ENCODE results near the gene GALNT10.

The GALNT10 gene

DNA sequence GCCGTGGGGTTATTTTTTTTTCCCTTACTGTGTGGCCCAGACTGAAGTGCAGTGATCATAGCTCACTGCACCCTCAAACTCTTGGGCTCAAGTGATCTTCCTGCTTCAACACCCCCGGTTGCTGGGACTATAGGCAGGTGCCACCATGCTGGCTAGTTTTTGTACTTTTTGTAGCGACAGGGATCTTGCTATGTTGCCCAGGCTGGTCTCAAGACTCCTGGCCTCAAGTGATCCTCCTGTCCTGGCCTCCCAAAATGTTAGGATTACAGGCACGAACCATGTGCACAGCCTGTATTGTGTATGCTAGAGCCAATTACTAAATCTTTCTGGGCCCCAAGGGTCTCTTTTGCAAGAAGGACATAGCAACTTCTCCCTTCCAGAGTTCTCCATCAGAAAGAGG, 23.1 kb downstream of the GALNT10 start:
- TF ChIP-seq, protein P1, sequence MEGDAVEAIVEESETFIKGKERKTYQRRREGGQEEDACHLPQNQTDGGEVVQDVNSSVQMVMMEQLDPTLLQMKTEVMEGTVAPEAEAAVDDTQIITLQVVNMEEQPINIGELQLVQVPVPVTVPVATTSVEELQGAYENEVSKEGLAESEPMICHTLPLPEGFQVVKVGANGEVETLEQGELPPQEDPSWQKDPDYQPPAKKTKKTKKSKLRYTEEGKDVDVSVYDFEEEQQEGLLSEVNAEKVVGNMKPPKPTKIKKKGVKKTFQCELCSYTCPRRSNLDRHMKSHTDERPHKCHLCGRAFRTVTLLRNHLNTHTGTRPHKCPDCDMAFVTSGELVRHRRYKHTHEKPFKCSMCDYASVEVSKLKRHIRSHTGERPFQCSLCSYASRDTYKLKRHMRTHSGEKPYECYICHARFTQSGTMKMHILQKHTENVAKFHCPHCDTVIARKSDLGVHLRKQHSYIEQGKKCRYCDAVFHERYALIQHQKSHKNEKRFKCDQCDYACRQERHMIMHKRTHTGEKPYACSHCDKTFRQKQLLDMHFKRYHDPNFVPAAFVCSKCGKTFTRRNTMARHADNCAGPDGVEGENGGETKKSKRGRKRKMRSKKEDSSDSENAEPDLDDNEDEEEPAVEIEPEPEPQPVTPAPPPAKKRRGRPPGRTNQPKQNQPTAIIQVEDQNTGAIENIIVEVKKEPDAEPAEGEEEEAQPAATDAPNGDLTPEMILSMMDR (IDR thresholded peaks at IDR 0.05; ENCODE audit: insufficient read depth, low read depth, low read length, missing control alignments): no peak
- H3K4me3 ChIP-seq (ENCODE audit: low read length): no peak overlapping the region
- DNase-seq (ENCODE audit: low read depth): no peak

DNA sequence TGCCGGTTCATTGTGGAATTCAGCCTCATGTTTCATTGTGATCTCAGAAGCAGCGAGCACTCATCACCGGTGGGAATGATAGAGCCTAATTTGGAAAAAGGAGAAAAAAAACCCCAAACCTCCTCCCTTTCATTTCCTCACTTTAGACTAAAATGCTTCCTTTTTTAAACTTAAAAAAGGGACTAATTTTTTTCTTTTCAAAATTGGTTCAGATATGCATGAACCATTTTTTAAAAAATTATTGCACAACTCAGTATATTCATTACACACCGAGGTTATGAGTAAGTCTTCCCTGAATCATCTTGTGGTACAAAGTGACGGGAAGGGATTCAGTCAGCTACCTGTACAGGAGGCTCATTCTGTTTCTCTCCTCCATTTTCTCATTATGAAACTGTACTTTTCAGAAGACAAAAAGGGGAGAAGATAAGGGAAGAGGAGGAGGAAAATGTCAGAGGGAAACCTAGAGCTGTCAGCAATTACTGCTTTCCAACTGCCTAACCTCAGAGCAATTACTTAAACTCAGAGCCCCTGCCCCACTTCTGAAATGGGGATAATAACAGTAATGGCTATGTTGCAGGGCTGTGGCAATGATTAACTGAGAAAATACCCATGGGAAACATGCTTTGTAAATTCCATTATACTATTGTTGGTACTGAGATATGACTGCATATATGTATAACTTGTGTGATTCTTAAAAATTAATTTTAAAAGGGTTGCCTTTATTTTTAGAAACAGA, 24.0 kb downstream of the GALNT10 start:
- no peak overlapping the region for H3K4me3 ChIP-seq (ENCODE audit: low read length)
- DNase-seq (ENCODE audit: low read depth): peak; percentile 89
- TF ChIP-seq, protein P1 (IDR thresholded peaks at IDR 0.05; ENCODE audit: insufficient read depth, low read depth, low read length, missing control alignments): no peak

DNA sequence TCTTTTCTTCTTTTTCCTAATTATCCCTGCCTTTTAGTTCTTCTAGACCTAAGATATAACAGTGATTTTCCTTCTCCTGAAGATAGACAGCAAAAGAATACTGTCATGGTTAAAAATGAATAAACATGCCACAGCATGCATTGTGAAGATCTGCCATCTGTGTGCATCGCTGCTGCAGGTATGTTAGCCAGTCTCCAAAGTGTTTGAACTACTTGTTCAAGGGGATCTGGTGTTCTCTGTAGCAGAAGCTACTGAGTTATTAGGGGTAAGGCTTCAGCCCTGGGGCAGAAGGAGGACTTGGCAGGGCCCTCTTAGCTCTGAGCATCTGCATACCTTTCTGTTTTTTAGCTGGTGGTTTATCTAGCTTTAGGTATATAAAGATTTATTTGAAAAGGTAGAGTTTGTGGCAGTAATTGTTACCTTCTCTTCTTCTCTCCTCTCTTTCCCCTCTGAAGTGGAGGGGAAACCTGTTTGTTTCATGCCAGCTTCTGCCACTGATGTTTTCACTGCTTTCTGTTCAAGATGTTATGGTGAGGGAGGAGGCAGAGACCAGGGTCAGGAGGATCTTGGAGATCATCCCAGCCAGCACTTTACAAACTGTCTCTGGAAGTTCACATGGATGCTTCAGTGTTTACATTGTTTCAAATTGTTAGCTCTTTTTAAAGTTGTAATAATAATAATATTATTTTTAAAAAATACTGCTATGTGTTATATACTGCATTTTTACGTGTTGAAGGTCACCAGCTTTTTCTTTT, 25.2 kb downstream of the GALNT10 start:
- TF ChIP-seq, protein P1 (IDR thresholded peaks at IDR 0.05; ENCODE audit: insufficient read depth, low read depth, low read length, missing control alignments): no peak
- peak; percentile 69 for DNase-seq (ENCODE audit: low read depth)

DNA sequence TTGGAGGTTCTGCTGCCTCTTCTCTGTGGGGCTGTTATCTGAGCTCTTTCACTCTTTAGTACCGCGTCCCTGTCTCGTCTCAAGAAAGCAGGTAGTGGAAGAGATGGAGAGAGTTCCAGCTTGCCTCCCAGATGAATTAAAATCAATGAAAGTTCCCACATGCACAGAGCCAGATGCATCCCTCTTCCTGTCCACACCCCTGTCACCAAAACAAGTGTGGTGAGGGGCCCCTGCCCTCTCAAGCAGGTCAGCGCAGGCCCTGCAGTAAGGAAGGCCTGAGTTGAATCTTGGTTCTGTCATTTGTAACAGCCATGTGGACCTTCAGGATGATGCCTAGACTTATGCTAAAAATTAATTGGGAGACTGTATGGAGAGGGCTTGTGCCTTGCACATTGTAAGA, 26.9 kb downstream of the GALNT10 start:
- DNase-seq (ENCODE audit: low read depth): no peak
- no peak overlapping the region for H3K4me3 ChIP-seq (ENCODE audit: low read length)
- TF ChIP-seq, protein P1 (IDR thresholded peaks at IDR 0.05; ENCODE audit: insufficient read depth, low read depth, low read length, missing control alignments): no peak

More for the DNA sequence above, 25.2 kb downstream of the GALNT10 start:
- no peak overlapping the region for H3K4me3 ChIP-seq (ENCODE audit: low read length)

DNA sequence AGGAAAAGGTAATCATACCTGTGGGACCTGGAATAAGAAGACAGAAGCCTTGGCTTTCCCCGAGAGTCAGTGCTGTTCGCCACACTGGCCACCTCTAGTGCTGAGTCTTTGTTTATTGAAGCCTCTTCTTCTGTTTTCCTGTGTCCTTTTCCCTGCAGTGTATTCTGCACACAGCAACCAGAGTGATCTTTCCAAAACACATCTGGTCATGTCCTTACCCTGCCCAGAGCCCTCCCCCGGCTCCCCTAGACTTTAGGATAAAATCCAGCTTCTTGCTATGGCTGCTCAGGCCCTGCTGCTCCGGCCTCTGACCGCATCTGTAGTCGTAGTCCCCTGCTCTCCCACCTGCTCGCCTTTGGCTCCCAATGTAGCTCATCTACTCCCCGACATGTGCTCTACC, 28.3 kb downstream of the GALNT10 start:
- no peak for DNase-seq (ENCODE audit: low read depth)
- H3K4me3 ChIP-seq (ENCODE audit: low read length): no peak overlapping the region
- TF ChIP-seq, protein P1 (IDR thresholded peaks at IDR 0.05; ENCODE audit: insufficient read depth, low read depth, low read length, missing control alignments): no peak

DNA sequence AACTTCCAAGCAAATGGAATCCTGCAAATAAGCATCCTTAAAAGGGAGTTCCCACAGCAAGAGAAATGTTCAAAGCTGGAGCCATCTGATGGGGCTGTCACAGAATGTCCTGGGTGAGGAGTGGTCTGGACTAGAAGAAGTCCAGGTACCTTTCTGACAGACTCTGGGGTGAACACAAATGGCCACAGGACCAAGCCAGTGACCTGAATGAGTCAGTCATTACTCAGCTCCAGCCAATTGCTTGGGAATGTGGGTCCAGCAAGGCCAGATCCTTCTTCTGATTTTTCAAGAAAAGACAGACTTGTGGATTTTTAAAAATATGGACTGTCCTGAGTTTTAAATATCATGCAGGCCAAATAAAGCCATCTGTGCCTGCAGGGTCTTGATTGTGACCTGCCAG, 30.1 kb downstream of the GALNT10 start:
- no peak overlapping the region for H3K4me3 ChIP-seq (ENCODE audit: low read length)
- TF ChIP-seq, protein P1 (IDR thresholded peaks at IDR 0.05; ENCODE audit: insufficient read depth, low read depth, low read length, missing control alignments): no peak
- peak; percentile 28 for DNase-seq (ENCODE audit: low read depth)
